HL-60 (cell line): ENCODE data around the gene GCNT4.

Experiments used
- DNase-seq, 2 experiments: peaks; one replicate each; pipeline ENCODE4 v3.0.0-alpha.2; 2010 to 2020; ENCODE audit warnings: low read depth in 1 of 2, low spot score in 1 of 2
- H3K27ac ChIP-seq: fragments of 250-450 bp; sonication (Bioruptor Pico); replicated peaks from 2 replicates; pipeline ENCODE4 v1.5.1; 2020; ENCODE audit warnings: mild to moderate bottlenecking, moderate library complexity
- H3K27me3 ChIP-seq: fragments of 250-450 bp; sonication (Bioruptor Pico); 2 replicates; pipeline ENCODE4 v1.5.1; 2021; ENCODE audit warnings: mild to moderate bottlenecking, moderate library complexity; ENCODE audit not compliant: insufficient read depth, poor library complexity, severe bottlenecking
- H3K4me3 ChIP-seq: replicated peaks from 2 replicates; pipeline ENCODE4 v1.5.1; 2011; ENCODE audit warnings: mild to moderate bottlenecking, control low read depth, low read length; ENCODE audit not compliant: insufficient read depth
- CTCF ChIP-seq: IDR thresholded peaks from one replicate; pipeline ENCODE4 v1.5.1; 2011; ENCODE audit warnings: low read length, control low read depth, inconsistent platforms; ENCODE audit not compliant: insufficient read depth
- GABPA ChIP-seq: IDR thresholded peaks from 2 replicates; pipeline ENCODE4 v1.6.1; 2012; ENCODE audit warnings: low read depth
- POLR2AphosphoS5 ChIP-seq: IDR thresholded peaks from 2 replicates; pipeline ENCODE4 v1.6.1; 2012; ENCODE audit warnings: low read depth
- REST ChIP-seq: IDR thresholded peaks from 2 replicates; pipeline ENCODE4 v1.6.1; 2012; ENCODE audit warnings: low read depth; ENCODE audit not compliant: insufficient replicate concordance
- SPI1 ChIP-seq: IDR thresholded peaks from 2 replicates; pipeline ENCODE4 v1.6.1; 2012; ENCODE audit warnings: low read depth, mild to moderate bottlenecking, borderline replicate concordance

Gene GCNT4

GRCh38 chr5:75031366-75031765 lies 21.0 kb downstream of the GCNT4 start:
- no peaks in the 10 kb centered on the region for H3K27me3 ChIP-seq
- DNase-seq: no peak
- no peak overlapping the region for H3K27ac ChIP-seq
- H3K4me3 ChIP-seq: no peak overlapping the region
- TF ChIP-seq CTCF: no peak
- no peak for TF ChIP-seq SPI1
- no peak for TF ChIP-seq POLR2AphosphoS5
- no peak for TF ChIP-seq GABPA

GRCh38 chr5:75028090-75028489 lies 24.3 kb downstream of the GCNT4 start:
- Histone ChIP-seq H3K4me3 (no peak overlapping the region), H3K27ac (no peak overlapping the region), H3K27me3 (no peaks in the 10 kb centered on the region)
- TF ChIP-seq SPI1: no peak
- TF ChIP-seq POLR2AphosphoS5: no peak
- TF ChIP-seq CTCF: no peak
- TF ChIP-seq REST: no peak
- no peak for TF ChIP-seq GABPA
- DNase-seq: no peak

GRCh38 chr5:75023368-75024159 lies 28.8 kb downstream of the GCNT4 start:
- no peak overlapping the region for H3K4me3 ChIP-seq
- no peak for DNase-seq
- no peaks in the 10 kb centered on the region for H3K27me3 ChIP-seq
- TF ChIP-seq CTCF: no peak
- no peak for TF ChIP-seq REST
- TF ChIP-seq POLR2AphosphoS5: no peak
- no peak for TF ChIP-seq GABPA
- TF ChIP-seq SPI1: no peak
- no peak overlapping the region for H3K27ac ChIP-seq

- Histone ChIP-seq H3K4me3 (no peak overlapping the region), H3K27me3 (no peaks in the 10 kb centered on the region), H3K27ac (no peak overlapping the region)
- no peak for TF ChIP-seq GABPA
- TF ChIP-seq SPI1: no peak
- no peak for TF ChIP-seq POLR2AphosphoS5
- TF ChIP-seq REST: no peak
- TF ChIP-seq CTCF: no peak
- no peak for DNase-seq
Measured at GRCh38 chr5:75021800-75022199, 30.6 kb downstream of the GCNT4 start.
